GM08714 (cell line): ENCODE data around the gene SLC12A7.

ENCODE experiments used
- H3K4me3 ChIP-seq: fragments of 200-500 bp; sonication (Bioruptor generic); 2 replicates; pipeline ENCODE4 v1.5.1; 2014; ENCODE audit warnings: mild to moderate bottlenecking, low read length, inconsistent platforms
- ZNF274 ChIP-seq: IDR thresholded peaks from 2 replicates; pipeline ENCODE4 v1.6.1; 2012; ENCODE audit warnings: mild to moderate bottlenecking, low read depth, low read length

SLC12A7 gene

GRCh38 chr5:1080432-1080831, 31.4 kb downstream of the SLC12A7 start:
- no peak for TF ChIP-seq ZNF274
- H3K4me3 ChIP-seq, result no peak overlapping the region

- H3K4me3 ChIP-seq, result no peak overlapping the region
- no peak for TF ChIP-seq ZNF274
These were observed 31.9 kb downstream of the SLC12A7 start for GRCh38 chr5:1079961-1080360.

GRCh38 chr5:1079486-1079885, 32.4 kb downstream of the SLC12A7 start:
- TF ChIP-seq ZNF274, result no peak
- no peak overlapping the region for H3K4me3 ChIP-seq

GRCh38 chr5:1078851-1079250, 33.0 kb downstream of the SLC12A7 start:
- TF ChIP-seq ZNF274, result no peak
- no peak overlapping the region for H3K4me3 ChIP-seq

GRCh38 chr5:1078206-1078605, 33.7 kb downstream of the SLC12A7 start:
- no peak overlapping the region for H3K4me3 ChIP-seq
- no peak for TF ChIP-seq ZNF274

GRCh38 chr5:1077491-1078020, 34.3 kb downstream of the SLC12A7 start:
- no peak for TF ChIP-seq ZNF274

GRCh38 chr5:1077026-1077425, 34.8 kb downstream of the SLC12A7 start:
- no peak for TF ChIP-seq ZNF274
- no peak overlapping the region for H3K4me3 ChIP-seq

More at GRCh38 chr5:1077491-1078020, 34.3 kb downstream of the SLC12A7 start:
- H3K4me3 ChIP-seq, result no peak overlapping the region

- TF ChIP-seq ZNF274, result no peak
- no peak overlapping the region for H3K4me3 ChIP-seq
These were observed 35.5 kb downstream of the SLC12A7 start for GRCh38 chr5:1076406-1076805.

GRCh38 chr5:1075931-1076330, 35.9 kb downstream of the SLC12A7 start:
- H3K4me3 ChIP-seq, result no peak overlapping the region
- no peak for TF ChIP-seq ZNF274

- no peak overlapping the region for H3K4me3 ChIP-seq
- TF ChIP-seq ZNF274, result no peak
These were observed 36.3 kb downstream of the SLC12A7 start for GRCh38 chr5:1075555-1075881.

- TF ChIP-seq ZNF274, result no peak
- H3K4me3 ChIP-seq, result no peak overlapping the region
These were observed 36.9 kb downstream of the SLC12A7 start for GRCh38 chr5:1074816-1075554.

- no peak overlapping the region for H3K4me3 ChIP-seq
- no peak for TF ChIP-seq ZNF274
These were observed 37.6 kb downstream of the SLC12A7 start for GRCh38 chr5:1074226-1074625.

GRCh38 chr5:1073239-1074102, 38.4 kb downstream of the SLC12A7 start:
- H3K4me3 ChIP-seq, result no peak overlapping the region
- TF ChIP-seq ZNF274, result no peak

- no peak for TF ChIP-seq ZNF274
- H3K4me3 ChIP-seq, result no peak overlapping the region
These were observed 42.2 kb downstream of the SLC12A7 start for GRCh38 chr5:1069720-1070088.
